Skeletal muscle satellite cell (primary cell): Measurements from ENCODE around the gene TAF11.

Experiments used
- H3K27me3 ChIP-seq: 2 replicates; pipeline ENCODE4 v1.7.0; 2013; ENCODE audit warnings: low read length; ENCODE audit not compliant: control insufficient read depth, insufficient read depth
- H3K36me3 ChIP-seq: 2 replicates; pipeline ENCODE4 v1.7.0; 2013; ENCODE audit warnings: mild to moderate bottlenecking, control low read depth, low read length; ENCODE audit not compliant: insufficient read depth
- H3K4me1 ChIP-seq: 2 replicates; pipeline ENCODE4 v1.7.0; 2013; ENCODE audit warnings: low read length; ENCODE audit not compliant: control insufficient read depth, insufficient read depth
- H3K4me2 ChIP-seq: 2 replicates; pipeline ENCODE4 v1.7.0; 2013; ENCODE audit warnings: mild to moderate bottlenecking, low read length
- H3K4me3 ChIP-seq: 2 replicates; pipeline ENCODE4 v1.7.0; 2013; ENCODE audit warnings: low read length
- H3K9ac ChIP-seq: 2 replicates; pipeline ENCODE4 v1.7.0; 2013; ENCODE audit warnings: mild to moderate bottlenecking, low read depth, low read length, moderate library complexity
- H3K9me3 ChIP-seq: replicated peaks from 2 replicates; pipeline ENCODE4 v1.7.0; 2013; ENCODE audit warnings: mild to moderate bottlenecking, control low read depth, low read length

TAF11 gene

DNA sequence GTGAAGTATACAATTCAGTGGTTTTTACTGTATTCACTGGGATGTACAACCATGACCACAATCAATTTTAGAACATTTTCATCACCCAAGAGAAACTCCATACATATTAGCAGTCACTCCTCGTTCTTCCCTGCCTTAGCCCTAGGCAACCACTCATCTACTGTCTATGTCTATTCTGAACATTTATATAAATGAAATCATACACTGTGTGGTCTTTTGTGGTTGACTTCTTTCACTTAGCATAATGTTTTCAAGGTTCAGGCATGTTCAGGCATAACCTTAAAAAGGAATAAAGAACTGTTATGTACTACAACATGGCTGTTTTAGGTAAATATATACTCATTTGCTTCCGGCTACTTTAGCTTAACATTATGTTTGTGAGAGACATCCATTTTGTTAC is 58.7 kb downstream of the TAF11 start:
- no peaks in the 10 kb centered on the region for H3K4me1 ChIP-seq
- H3K4me3 ChIP-seq, result no peak overlapping the region
- H3K9ac ChIP-seq, result no peak overlapping the region
- no peaks in the 10 kb centered on the region for H3K9me3 ChIP-seq
- H3K27me3 ChIP-seq, result no peaks in the 10 kb centered on the region
- no peaks in the 10 kb centered on the region for H3K36me3 ChIP-seq
- H3K4me2 ChIP-seq, result no peak overlapping the region
